HG03103 (cell line): Measurements from ENCODE around the gene CFAP46.
"Not testable (repeated sequence)": the region's sequence is repeated elsewhere in the genome, so short reads cannot be mapped to it uniquely, and the experiment has no call there.

Experiments
- ATAC-seq: cut with Tn5 transposase; IDR thresholded peaks from one replicate; pipeline ENCODE4 v1.9.1; 2021; ENCODE audit warnings: low read depth; ENCODE audit not compliant: unreplicated experiment

The CFAP46 gene

GRCh38 chr10:132836248-132836831 lies 106.0 kb downstream of the CFAP46 start:
- no peak for ATAC-seq

GRCh38 chr10:132835848-132836233 lies 106.5 kb downstream of the CFAP46 start:
- ATAC-seq: no peak

GRCh38 chr10:132834891-132835847 lies 107.2 kb downstream of the CFAP46 start:
- ATAC-seq: no peak

- ATAC-seq: no peak
These were observed 108.0 kb downstream of the CFAP46 start for GRCh38 chr10:132834311-132834761.

- no peak for ATAC-seq
These were observed 108.8 kb downstream of the CFAP46 start for GRCh38 chr10:132833421-132834111.

- ATAC-seq: no peak
These were observed 110.0 kb downstream of the CFAP46 start for GRCh38 chr10:132832186-132832969.

GRCh38 chr10:132829403-132829802 lies 113.0 kb downstream of the CFAP46 start:
- no peak for ATAC-seq

GRCh38 chr10:132828681-132829080 lies 113.7 kb downstream of the CFAP46 start:
- no peak for ATAC-seq

GRCh38 chr10:132827861-132828539 lies 114.4 kb downstream of the CFAP46 start:
- no peak for ATAC-seq

GRCh38 chr10:132827423-132827789 lies 115.0 kb downstream of the CFAP46 start:
- no peak for ATAC-seq

- ATAC-seq: no peak
These were observed 115.6 kb downstream of the CFAP46 start for GRCh38 chr10:132826524-132827422.

- ATAC-seq: not testable (repeated sequence)
These were observed 116.4 kb downstream of the CFAP46 start for GRCh38 chr10:132825783-132826523.

GRCh38 chr10:132820056-132820455 lies 122.3 kb downstream of the CFAP46 start:
- no peak for ATAC-seq

- no peak for ATAC-seq
These were observed 124.6 kb downstream of the CFAP46 start for GRCh38 chr10:132817701-132818211.

- no peak for ATAC-seq
These were observed 125.7 kb downstream of the CFAP46 start for GRCh38 chr10:132816718-132817117.

- ATAC-seq: no peak
These were observed 127.1 kb downstream of the CFAP46 start for GRCh38 chr10:132815168-132815857.

- no peak for ATAC-seq
These were observed 127.9 kb downstream of the CFAP46 start for GRCh38 chr10:132814469-132814856.
